HepG2 (cell line): ENCODE results near the gene STOML2. TPM values are rescaled to one million over a fixed set of nuclear protein-coding genes. Genes with fewer than 3 reads are reported as not detected.
A peak's percentile ranks its signal among the peaks of the same experiment; 100 is the strongest.

Experiments used
- ATAC-seq: fragments of 200-7000 bp; cut with Tn5 transposase; 3 replicates; pipeline ENCODE4 v1.9.1; 2020; ENCODE audit warnings: mild to moderate bottlenecking, moderate library complexity
- BruUV-seq: library from RNA; stranded (reverse); fragments of 400-500 nt; replicated peaks from 2 replicates; lab custom pipeline; 2021; lab: Mats Ljungman, UMichigan
- CTCF ChIA-PET: fragments of 300-600 bp; formaldehyde crosslinking; extraction: SDS; loops from one replicate; lab custom pipeline; 2021; ENCODE audit warnings: low total read pairs, inconsistent platforms, low intra/inter-chr PET ratio; lab: Yijun Ruan, JAX
- POLR2A ChIA-PET: fragments of 350-600 bp; sonication (Branson Sonifier 250); formaldehyde crosslinking; loops from one replicate; lab custom pipeline; 2020; ENCODE audit warnings: antibody characterized with exemption, inconsistent platforms; lab: Yijun Ruan, JAX
- DNase-seq: peaks from one replicate; pipeline ENCODE4 v3.0.0-alpha.2; 2015; ENCODE audit warnings: low spot score
- FAIRE-seq: peaks from 3 replicates; lab custom pipeline; 2011; peaks lifted over from hg19 to GRCh38; lab: Jason Lieb, UNC
- H2AFZ ChIP-seq: one replicate; pipeline ENCODE4 v1.6.1; 2011; ENCODE audit warnings: low read length, inconsistent platforms
- H3K27ac ChIP-seq: fragments of 300-600 bp; 3 replicates; pipeline ENCODE4 v1.8.0; 2011; ENCODE audit warnings: mixed run types, mild to moderate bottlenecking, mixed read lengths, low read length, inconsistent platforms; ENCODE audit not compliant: insufficient read depth; ENCODE audit errors: extremely low read length
- H3K27me3 ChIP-seq, 2 experiments: fragments of 200-600 bp in 1 of 2; 2 replicates in 1 of 2; 3 replicates in 1 of 2; pipeline versions ENCODE4 v1.6.0 to v1.8.0; 2011; ENCODE audit warnings: low read length in 2 of 2, mild to moderate bottlenecking in 2 of 2, moderate library complexity in 2 of 2, inconsistent platforms in 1 of 2; ENCODE audit not compliant: insufficient read depth in 2 of 2, control insufficient read depth in 1 of 2
- H3K36me3 ChIP-seq, 2 experiments: fragments of 200-600 bp in 1 of 2; replicated peaks in 1 of 2; 2 replicates in 1 of 2; 3 replicates in 1 of 2; pipeline versions ENCODE4 v1.5.1 to v1.8.0; 2011; ENCODE audit warnings: low read length in 2 of 2, inconsistent platforms in 1 of 2; ENCODE audit not compliant: insufficient read depth in 2 of 2, control insufficient read depth in 1 of 2
- H3K4me1 ChIP-seq: 2 replicates; pipeline ENCODE4 v1.5.1; 2012; ENCODE audit warnings: low read length, inconsistent platforms; ENCODE audit not compliant: insufficient read depth
- H3K4me2 ChIP-seq: 2 replicates; pipeline ENCODE4 v1.6.0; 2011; ENCODE audit warnings: low read depth, low read length, inconsistent platforms
- H3K4me3 ChIP-seq, 3 experiments: fragments of 200-600 bp in 1 of 3; sonication (generic), shearing (Covaris generic) in 1 of 3; replicated peaks in 1 of 3; 2 replicates each; pipeline ENCODE4 v1.5.1; 2011 to 2016; ENCODE audit warnings: low read length in 3 of 3, inconsistent platforms in 2 of 3, low read depth in 2 of 3, mild to moderate bottlenecking in 2 of 3, control low read depth in 1 of 3, mixed read lengths in 1 of 3; ENCODE audit not compliant: insufficient read depth in 1 of 3
- H3K79me2 ChIP-seq: one replicate; pipeline ENCODE4 v1.6.1; 2011; ENCODE audit warnings: low read length, inconsistent platforms; ENCODE audit not compliant: insufficient read depth
- H3K9ac ChIP-seq: 2 replicates; pipeline ENCODE4 v1.6.0; 2011; ENCODE audit warnings: mild to moderate bottlenecking, low read depth, low read length, inconsistent platforms; ENCODE audit not compliant: insufficient read depth
- H3K9me3 ChIP-seq: 2 replicates; pipeline ENCODE4 v1.5.1; 2012; ENCODE audit warnings: mild to moderate bottlenecking, low read length
- H4K20me1 ChIP-seq: 2 replicates; pipeline ENCODE4 v1.6.0; 2011; ENCODE audit warnings: inconsistent platforms, mild to moderate bottlenecking, low read length, moderate library complexity; ENCODE audit not compliant: insufficient read depth
- FOXA3 ChIP-seq: IDR thresholded peaks from 2 replicates; pipeline ENCODE4 v1.6.1; 2016; ENCODE audit warnings: missing genetic modification reagents, missing compliant biosample characterization
- REL ChIP-seq: sonication (generic); formaldehyde crosslinking; conservative IDR thresholded peaks from 2 replicates; pipeline ENCODE4 v1.8.0; 2022; ENCODE audit warnings: mild to moderate bottlenecking, missing genetic modification reagents, moderate library complexity
- SMC3 ChIP-seq: IDR thresholded peaks from 2 replicates; pipeline ENCODE4 v1.6.1; 2011; ENCODE audit warnings: low read length, improper control_type of control experiment
- ZNF33B ChIP-seq: sonication (generic); formaldehyde crosslinking; IDR thresholded peaks from 2 replicates; pipeline ENCODE4 v1.5.1; 2020; ENCODE audit warnings: mild to moderate bottlenecking, missing genetic modification reagents
- WGBS: methylation state at CpG from one replicate; pipeline ENCODE4 v1.1.6; 2017; ENCODE audit warnings: low lambda C conversion rate; 5-methylcytosine and 5-hydroxymethylcytosine counted together
- in situ Hi-C: cut with HindIII; loops from 2 replicates; pipeline ENCODE4 v1.10.0; 2017; ENCODE audit warnings: low pct_unique_long_range_greater_than_20kb; ENCODE audit not compliant: extremely low pct_ligation_motif_present
- intact Hi-C: fragments of 100-400 bp; cut with micrococcal nuclease; formaldehyde crosslinking; loops from one replicate; pipeline ENCODE4 v1.10.0; 2022; ENCODE audit not compliant: unreplicated experiment
- polyA plus RNA-seq, 8 experiments: library from polyadenylated mRNA; depleted of rRNA in 3 of 8; stranded (reverse) in 7 of 8; unstranded in 1 of 8; fragments of >200 nt; fragmentation: Illumina TruSeq in 4 of 8; extraction: Trizol in 4 of 8; gene quantifications; 2 replicates each; pipeline versions ENCODE4 v1.2.1 to v1.2.3, GENCODE V29; 2011 to 2016; ENCODE audit warnings: low read depth in 4 of 8, missing spikeins in 1 of 8, mixed read lengths in 1 of 8; ENCODE audit not compliant: insufficient read depth in 1 of 8
- total RNA-seq, 5 experiments: library from RNA; depleted of rRNA; stranded (reverse); fragments of >200 nt; fragmentation: Illumina TruSeq; extraction: Trizol; gene quantifications; 2 replicates each; pipeline ENCODE4 v1.2.3, GENCODE V29; 2016; ENCODE audit warnings: low read depth in 1 of 5
- TF ChIP-seq, protein P1 (sequence below), 2 experiments: fragments of 450-650 bp in 1 of 2; sonication (generic) in 1 of 2; formaldehyde crosslinking in 1 of 2; IDR thresholded peaks; 2 replicates each; pipeline versions ENCODE4 v1.6.1 to v1.8.0; 2016 to 2022; ENCODE audit warnings: antibody characterized with exemption in 1 of 2, mild to moderate bottlenecking in 1 of 2, missing genetic modification reagents in 1 of 2
- TF ChIP-seq, protein P2 (sequence below): sonication (generic); formaldehyde crosslinking; IDR thresholded peaks from 2 replicates; pipeline ENCODE4 v1.5.0; 2020; ENCODE audit warnings: mild to moderate bottlenecking, missing genetic modification reagents, borderline replicate concordance

Gene STOML2
- total and polyA plus RNA-seq, 2 of the 13 experiments (the other 11 are each of a cell fraction or from before 2014, with no cell fraction given) = 245 to 250 TPM

DNA sequence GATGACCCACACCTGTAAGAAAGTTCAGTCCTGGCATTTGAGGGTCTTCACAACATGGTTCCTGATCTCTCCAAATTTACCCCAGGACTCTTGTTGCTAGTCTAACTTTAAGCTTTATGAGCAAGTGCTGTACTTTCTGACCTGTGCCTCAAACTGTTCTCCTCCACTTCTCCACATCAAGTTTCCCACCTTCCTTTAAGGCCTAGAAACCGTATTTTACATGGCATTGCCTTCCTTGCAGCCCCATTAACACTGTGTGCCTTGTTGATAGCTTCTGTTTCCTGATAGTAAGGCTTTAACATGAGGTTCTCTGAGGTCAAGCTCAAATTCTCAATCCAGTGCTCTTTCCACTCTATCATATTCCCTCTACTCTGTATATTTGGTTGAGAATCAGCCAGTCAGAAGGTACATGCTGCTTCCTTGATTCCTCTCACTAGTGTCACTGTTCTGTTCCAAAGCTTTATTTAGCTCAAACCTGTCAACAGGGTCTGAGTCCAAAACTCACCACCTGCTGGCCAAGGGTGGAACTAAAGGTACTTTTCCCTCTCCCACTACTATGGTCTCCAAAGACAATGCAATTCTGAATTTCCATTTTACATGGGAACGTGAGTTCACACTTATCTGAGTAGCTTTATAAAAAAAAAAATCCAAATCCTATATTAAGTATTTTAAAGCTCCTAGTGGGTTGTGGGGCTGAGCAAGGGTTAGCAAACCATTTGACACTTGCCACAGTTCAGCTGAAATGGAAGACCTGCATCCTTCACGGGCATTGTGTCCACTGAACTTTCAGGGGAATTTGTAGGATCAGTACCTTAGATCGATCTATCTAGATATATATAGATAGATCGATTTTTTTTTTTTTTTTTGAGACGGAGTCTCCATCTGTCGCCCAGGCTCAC lies 51.6 kb downstream of the STOML2 start:
- Histone ChIP-seq H3K79me2 (no peaks in the 10 kb centered on the region), H3K27me3 (no peaks in the 10 kb centered on the region), H3K9me3 (no peaks in the 10 kb centered on the region), H3K4me1 (no peaks in the 10 kb centered on the region), H3K9ac (no peak overlapping the region), H3K4me2 (no peak overlapping the region), H3K27ac (no peak overlapping the region), H2AFZ (no peak overlapping the region), H3K4me3 (no peak overlapping the region), H3K36me3 (peaks cover 1 to 3% of the 10 kb centered on the region in 2 experiments; a peak in 2 of 5 replicates), H4K20me1 (no peaks in the 10 kb centered on the region; the same call in 1 of the 2 replicates)
- 61% methylated on average over 7 of the region's 7 CpGs for WGBS
- DNase-seq = peak; percentile 45
- FAIRE-seq = peak; percentile 94
- peak; percentile 75 for ATAC-seq
- in situ Hi-C loops (no loop called here), intact Hi-C loops (loop anchor here (1.0 kb wide), 1 partner anchor 152 kb away; no protein-coding TSS in a partner anchor)
- no TSS peak for BruUV-seq
- ChIA-PET POLR2A (interaction anchor here (1.2 to 1.9 kb wide), 2 partner anchors 9 to 21 kb away, joined by 5 to 11 read pairs; partner anchors contain the start of gene VCP), CTCF (interaction anchor here (1.7 kb wide), 1 partner anchor 152 kb away, joined by 7 read pairs; no protein-coding TSS in a partner anchor)
- peak; percentile 63; the same call in 1 of the 2 replicates for TF ChIP-seq SMC3
- TF ChIP-seq, protein P1, sequence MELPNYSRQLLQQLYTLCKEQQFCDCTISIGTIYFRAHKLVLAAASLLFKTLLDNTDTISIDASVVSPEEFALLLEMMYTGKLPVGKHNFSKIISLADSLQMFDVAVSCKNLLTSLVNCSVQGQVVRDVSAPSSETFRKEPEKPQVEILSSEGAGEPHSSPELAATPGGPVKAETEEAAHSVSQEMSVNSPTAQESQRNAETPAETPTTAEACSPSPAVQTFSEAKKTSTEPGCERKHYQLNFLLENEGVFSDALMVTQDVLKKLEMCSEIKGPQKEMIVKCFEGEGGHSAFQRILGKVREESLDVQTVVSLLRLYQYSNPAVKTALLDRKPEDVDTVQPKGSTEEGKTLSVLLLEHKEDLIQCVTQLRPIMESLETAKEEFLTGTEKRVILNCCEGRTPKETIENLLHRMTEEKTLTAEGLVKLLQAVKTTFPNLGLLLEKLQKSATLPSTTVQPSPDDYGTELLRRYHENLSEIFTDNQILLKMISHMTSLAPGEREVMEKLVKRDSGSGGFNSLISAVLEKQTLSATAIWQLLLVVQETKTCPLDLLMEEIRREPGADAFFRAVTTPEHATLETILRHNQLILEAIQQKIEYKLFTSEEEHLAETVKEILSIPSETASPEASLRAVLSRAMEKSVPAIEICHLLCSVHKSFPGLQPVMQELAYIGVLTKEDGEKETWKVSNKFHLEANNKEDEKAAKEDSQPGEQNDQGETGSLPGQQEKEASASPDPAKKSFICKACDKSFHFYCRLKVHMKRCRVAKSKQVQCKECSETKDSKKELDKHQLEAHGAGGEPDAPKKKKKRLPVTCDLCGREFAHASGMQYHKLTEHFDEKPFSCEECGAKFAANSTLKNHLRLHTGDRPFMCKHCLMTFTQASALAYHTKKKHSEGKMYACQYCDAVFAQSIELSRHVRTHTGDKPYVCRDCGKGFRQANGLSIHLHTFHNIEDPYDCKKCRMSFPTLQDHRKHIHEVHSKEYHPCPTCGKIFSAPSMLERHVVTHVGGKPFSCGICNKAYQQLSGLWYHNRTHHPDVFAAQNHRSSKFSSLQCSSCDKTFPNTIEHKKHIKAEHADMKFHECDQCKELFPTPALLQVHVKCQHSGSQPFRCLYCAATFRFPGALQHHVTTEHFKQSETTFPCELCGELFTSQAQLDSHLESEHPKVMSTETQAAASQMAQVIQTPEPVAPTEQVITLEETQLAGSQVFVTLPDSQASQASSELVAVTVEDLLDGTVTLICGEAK (IDR thresholded peaks at IDR 0.05) = peak; percentile 81
- TF ChIP-seq, protein P1 (CRISPR knock-in tag; IDR thresholded peaks at IDR 0.05) = peak; percentile 97
- TF ChIP-seq REL (CRISPR knock-in tag) = no peak
- TF ChIP-seq, protein P2, sequence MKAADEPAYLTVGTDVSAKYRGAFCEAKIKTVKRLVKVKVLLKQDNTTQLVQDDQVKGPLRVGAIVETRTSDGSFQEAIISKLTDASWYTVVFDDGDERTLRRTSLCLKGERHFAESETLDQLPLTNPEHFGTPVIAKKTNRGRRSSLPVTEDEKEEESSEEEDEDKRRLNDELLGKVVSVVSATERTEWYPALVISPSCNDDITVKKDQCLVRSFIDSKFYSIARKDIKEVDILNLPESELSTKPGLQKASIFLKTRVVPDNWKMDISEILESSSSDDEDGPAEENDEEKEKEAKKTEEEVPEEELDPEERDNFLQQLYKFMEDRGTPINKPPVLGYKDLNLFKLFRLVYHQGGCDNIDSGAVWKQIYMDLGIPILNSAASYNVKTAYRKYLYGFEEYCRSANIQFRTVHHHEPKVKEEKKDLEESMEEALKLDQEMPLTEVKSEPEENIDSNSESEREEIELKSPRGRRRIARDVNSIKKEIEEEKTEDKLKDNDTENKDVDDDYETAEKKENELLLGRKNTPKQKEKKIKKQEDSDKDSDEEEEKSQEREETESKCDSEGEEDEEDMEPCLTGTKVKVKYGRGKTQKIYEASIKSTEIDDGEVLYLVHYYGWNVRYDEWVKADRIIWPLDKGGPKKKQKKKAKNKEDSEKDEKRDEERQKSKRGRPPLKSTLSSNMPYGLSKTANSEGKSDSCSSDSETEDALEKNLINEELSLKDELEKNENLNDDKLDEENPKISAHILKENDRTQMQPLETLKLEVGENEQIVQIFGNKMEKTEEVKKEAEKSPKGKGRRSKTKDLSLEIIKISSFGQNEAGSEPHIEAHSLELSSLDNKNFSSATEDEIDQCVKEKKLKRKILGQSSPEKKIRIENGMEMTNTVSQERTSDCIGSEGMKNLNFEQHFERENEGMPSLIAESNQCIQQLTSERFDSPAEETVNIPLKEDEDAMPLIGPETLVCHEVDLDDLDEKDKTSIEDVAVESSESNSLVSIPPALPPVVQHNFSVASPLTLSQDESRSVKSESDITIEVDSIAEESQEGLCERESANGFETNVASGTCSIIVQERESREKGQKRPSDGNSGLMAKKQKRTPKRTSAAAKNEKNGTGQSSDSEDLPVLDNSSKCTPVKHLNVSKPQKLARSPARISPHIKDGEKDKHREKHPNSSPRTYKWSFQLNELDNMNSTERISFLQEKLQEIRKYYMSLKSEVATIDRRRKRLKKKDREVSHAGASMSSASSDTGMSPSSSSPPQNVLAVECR (CRISPR knock-in tag) = no peak
- TF ChIP-seq FOXA3 = peak; percentile 38; the same call in 1 of the 2 replicates
- no peak for TF ChIP-seq ZNF33B (CRISPR knock-in tag)
